HG02798 (cell line): ENCODE measurements around the gene SHISA2.
"Not testable (repeated sequence)": the region's sequence is repeated elsewhere in the genome, so short reads cannot be mapped to it uniquely, and the experiment has no call there.

Source experiments
- ATAC-seq: cut with Tn5 transposase; IDR thresholded peaks from one replicate; pipeline ENCODE4 v1.9.1; 2021; ENCODE audit warnings: mild to moderate bottlenecking; ENCODE audit not compliant: unreplicated experiment, poor library complexity

The SHISA2 gene

GRCh38 chr13:26051657-26052311, at the start of gene SHISA2:
SHISA2 (minus strand) TSS chr13:26052016; CDS start chr13:26050975, 1,041 bp downstream.
- ATAC-seq = no peak

DNA sequence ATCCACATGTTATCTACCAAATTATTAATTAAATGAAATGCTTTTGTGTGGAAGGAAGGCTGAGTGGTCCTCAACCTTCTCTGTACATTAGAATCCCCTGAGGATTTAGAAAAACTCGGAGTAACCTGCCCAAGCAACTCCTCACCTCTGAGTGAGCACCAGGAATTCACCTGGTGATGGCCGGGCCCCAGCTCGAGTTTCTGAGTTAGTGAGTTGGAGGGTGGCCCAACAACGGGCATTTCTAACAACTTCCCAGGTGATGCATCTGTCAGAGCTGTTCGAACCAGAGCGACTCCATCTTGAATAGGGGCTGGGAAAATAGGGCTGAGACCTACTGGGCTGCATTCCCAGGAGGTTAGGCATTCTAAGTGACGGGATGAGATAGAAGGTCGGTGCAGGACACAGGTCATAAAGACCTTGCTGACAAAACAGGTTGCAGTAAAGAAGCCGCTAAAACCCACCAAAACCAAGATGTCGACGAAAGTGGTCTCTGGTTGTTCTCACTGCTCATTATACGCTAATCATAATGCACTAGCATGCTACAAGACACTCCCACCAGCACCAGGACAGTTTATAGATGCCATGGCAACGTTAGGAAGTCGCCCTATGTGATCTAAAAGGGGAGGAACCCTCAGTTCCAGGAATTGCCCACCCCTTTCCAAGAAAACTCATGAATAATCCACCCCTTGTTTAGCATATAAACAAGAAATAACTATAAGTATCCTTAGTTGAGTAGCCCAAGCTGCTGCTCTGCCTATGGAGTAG, 44.2 kb upstream of the SHISA2 start:
- no peak for ATAC-seq

- no peak for ATAC-seq
Observed at GRCh38 chr13:26095338-26095737, 43.5 kb upstream of the SHISA2 start.

GRCh38 chr13:26076821-26077220, 25.0 kb upstream of the SHISA2 start:
- ATAC-seq = not testable (repeated sequence)

GRCh38 chr13:26075498-26075897, 23.7 kb upstream of the SHISA2 start:
- ATAC-seq = no peak

DNA sequence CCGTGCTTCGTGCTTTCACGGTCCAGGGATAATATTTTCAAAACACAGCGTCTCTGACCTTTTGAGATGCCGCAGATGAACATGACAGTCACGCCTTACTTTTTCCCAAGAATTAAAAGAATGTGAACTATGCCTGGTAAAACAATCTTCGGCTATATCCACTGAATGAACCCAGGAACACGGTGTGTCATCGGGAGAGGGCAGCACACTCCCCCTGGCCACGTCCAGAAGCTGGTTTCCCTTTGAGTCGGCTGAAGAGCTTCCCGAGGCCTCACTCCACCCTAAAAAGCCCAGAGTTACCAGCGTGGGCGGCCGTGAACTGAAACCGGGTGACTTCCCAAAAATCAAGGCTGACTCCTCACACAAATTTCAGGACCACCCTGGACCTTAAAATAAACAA, 22.9 kb upstream of the SHISA2 start:
- no peak for ATAC-seq

- peak; percentile 55 for ATAC-seq
Observed at GRCh38 chr13:26072335-26072734, 20.5 kb upstream of the SHISA2 start.

GRCh38 chr13:26071691-26072090, 19.9 kb upstream of the SHISA2 start:
- ATAC-seq = no peak

- not testable (repeated sequence) for ATAC-seq
Observed at GRCh38 chr13:26069642-26070041, 17.8 kb upstream of the SHISA2 start.

DNA sequence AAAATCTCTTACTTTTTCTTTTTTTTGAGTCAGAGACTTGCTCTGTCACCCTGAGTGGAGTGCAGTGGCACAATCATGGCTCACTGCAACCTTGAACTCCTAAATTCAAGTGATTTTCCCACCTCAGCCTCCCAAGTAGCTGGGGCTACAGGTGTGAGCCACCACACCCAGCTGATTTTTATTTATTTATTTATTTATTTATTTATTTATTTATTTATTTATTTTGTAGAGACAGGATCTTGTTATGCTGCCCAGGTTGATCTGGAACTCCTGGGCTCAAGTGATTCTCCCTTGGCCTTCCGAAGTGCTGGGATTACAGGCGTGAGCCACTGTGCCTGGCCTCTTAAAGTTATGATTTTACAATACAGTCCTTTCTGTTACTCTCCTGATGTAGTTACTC, 16.6 kb upstream of the SHISA2 start:
- ATAC-seq = not testable (repeated sequence)

- no peak for ATAC-seq
Observed at GRCh38 chr13:26067601-26068000, 15.8 kb upstream of the SHISA2 start.

DNA sequence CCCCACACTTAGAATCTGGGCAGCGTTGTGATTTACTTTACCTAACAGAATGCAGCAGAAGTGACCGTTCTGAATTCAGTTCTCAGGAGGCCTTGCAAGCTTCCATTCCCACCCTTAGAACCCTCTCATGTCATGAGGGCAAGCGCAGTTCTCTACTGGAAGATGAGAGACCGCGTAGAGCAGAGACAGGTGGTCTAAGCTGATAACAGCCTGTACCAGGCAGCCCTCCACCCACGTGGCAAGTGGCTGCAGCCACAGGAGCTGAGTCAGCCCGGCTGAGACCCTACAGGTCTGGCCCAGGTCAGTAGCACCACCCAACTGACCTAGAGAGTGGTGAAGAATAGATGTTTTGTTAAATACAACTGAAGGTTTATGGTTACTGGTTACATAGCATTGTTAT, 14.7 kb upstream of the SHISA2 start:
- ATAC-seq = not testable (repeated sequence)

- no peak for ATAC-seq
Observed at GRCh38 chr13:26062853-26063444, 11.1 kb upstream of the SHISA2 start.

DNA sequence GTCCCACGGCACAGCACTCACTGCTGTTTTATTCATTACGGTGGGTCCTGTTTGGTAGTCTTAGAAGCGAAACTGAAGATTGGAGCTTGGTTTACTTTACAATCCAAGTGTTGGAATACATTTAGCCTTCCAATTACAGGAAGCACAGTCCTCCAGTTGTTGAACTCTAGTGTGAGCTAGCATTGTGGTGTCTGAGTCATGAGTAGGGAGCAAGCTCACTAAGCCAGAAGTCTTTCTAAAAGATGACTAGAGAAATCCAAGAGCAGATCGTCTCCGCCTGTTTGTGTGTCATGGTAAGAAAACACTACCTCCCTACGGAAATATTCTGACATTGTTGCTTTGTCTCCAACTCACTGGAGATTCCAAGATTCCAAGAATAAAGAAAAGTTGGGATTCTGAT, 10.1 kb upstream of the SHISA2 start:
- ATAC-seq = no peak

DNA sequence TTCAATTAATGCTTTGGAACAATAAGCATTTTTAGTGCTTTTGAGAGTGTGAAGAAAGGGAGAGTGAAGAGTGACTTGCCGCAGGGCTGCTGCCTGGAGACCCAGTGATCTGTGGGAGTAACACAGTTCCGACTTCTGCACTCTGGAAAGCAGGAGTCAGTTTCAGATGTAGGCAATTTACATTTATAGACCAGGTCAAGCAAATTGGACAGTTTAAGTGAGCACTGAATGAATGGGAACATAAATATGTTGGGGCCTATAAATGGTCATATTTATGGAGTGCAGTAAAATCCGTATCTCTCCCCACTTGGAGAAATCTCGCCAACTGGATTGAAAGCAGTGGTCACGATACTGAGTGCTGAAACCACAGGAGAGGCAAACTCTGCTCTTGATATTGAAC, 9.4 kb upstream of the SHISA2 start:
- ATAC-seq = no peak

DNA sequence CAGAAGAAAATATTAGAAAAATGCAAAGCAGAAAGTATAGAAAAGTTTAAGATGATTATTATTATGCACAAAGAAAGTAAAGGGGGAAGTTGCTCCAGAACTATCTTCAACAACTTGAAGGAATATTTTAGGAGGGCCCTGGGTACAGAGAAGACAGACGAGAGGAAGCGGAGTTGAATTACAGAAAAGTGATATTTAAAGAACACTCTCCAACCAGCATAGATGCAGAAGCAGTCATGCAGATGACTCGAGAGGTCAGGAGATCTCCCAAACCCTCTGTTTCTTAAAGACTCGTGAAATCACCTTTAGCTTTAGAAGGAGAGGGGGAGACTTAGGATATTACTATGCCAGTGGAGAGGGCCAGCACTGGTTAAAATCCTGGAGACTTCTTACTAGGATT, 8.5 kb upstream of the SHISA2 start:
- no peak for ATAC-seq

- no peak for ATAC-seq
Observed at GRCh38 chr13:26058704-26059103, 6.9 kb upstream of the SHISA2 start.

GRCh38 chr13:26054896-26055295, 3.1 kb upstream of the SHISA2 start:
- no peak for ATAC-seq

DNA sequence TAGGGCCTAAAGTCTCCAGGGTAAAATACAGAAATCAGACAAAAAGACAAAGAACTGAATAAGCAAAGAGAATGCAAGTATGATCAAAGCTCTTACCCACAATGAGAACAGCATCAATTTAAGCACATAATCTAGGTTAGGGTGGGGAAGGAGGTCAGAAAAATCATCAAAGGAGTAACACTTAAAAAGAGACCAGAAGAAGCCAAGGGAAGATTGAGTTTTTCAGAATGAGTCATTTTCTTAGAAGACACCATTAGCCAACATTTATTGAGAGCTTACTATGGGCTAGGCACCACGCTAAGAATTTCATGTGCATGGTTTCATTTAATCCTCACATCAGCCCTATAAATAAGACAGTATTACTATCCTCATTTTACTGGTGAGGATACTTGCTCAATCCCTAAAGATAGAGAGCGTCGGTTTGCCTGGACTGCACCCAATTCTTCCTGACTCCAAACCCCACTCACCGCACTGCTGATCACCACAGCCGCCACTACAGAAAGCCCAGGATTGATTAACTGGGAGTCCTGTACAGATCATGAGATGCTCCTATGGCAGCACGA, 1.7 kb upstream of the SHISA2 start:
- no peak for ATAC-seq

DNA sequence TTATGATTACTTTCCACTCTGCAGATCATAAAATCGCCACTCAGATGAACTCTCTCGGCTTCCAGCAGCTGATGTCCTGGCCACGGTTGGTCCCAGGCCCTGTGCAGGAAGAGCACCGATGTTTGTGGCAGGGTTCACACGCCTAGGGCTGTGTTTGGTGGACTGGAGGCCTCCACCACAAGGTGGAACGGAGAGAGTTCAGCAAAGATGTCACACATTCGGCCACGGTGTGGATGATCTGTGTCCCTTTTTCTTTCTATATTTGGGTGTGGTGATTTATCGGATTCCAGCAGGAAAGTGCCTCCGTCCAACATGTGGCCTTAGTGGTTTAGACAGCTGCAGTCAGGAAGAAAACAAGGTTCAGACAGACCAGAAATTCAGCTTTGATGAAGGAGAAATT, 521 bp upstream of the SHISA2 start:
- ATAC-seq = no peak

DNA sequence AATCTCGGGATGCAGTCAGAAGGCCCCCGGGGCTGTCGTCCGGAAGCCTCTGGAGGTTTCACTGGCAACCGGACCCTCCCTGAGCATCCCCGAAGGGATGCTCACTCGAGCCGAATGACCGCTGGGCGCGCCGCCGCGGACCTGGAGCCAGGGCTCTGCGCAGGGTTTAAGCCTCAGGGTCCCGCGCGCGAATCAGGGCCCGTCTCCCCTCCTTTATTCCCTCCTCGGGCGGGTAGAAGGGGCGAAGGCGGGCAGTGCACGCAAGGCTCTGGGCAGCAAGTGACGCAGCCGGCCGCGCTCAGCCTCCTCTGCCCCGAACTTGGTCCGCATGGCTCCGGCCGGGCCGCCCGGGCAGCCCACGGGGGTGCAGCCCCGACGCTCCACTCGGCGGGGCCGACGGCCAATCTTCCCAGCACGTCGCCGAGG, 572 bp downstream of the SHISA2 start:
- no peak for ATAC-seq
